K562 treated with DMSO at 1 percent for 24 hours (cell line): ENCODE results near the gene ARL14EPL. TPM values are rescaled to one million over a fixed set of nuclear protein-coding genes. Genes with fewer than 3 reads are reported as not detected.

ENCODE experiments used
- total RNA-seq: library from RNA; unstranded; fragments of 300-600 nt; gene quantifications from 2 replicates; pipeline ENCODE4 v1.2.3, GENCODE V29; 2022; ENCODE audit warnings: low read depth; ENCODE audit not compliant: insufficient read depth

ARL14EPL gene
- not detected in 2 replicates for total RNA-seq

DNA sequence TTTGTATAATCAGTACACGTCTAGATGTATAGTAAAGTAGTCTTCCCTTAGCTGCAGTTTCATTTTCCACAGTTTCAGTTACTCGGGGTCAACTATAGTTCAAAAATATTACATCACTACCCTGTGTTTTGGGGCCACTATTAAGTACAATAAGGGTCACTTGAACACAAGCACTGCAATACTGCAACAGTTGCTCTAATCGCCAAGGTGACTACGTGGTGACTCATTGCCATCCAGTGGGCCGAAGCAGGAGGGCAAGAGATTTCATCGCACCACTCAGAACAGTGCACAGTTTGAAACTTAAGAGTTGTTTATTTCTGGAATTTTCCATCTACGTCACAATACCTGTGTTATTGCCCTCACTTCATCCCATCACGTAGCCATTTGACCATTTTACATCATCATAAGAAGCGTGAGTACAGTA, at the start of gene ARL14EPL:
Gene ARL14EPL, plus strand, starts transcription at position 379 of the 424 bp plus-strand sequence. CDS start 18,994 bp downstream, outside the sequence.

DNA sequence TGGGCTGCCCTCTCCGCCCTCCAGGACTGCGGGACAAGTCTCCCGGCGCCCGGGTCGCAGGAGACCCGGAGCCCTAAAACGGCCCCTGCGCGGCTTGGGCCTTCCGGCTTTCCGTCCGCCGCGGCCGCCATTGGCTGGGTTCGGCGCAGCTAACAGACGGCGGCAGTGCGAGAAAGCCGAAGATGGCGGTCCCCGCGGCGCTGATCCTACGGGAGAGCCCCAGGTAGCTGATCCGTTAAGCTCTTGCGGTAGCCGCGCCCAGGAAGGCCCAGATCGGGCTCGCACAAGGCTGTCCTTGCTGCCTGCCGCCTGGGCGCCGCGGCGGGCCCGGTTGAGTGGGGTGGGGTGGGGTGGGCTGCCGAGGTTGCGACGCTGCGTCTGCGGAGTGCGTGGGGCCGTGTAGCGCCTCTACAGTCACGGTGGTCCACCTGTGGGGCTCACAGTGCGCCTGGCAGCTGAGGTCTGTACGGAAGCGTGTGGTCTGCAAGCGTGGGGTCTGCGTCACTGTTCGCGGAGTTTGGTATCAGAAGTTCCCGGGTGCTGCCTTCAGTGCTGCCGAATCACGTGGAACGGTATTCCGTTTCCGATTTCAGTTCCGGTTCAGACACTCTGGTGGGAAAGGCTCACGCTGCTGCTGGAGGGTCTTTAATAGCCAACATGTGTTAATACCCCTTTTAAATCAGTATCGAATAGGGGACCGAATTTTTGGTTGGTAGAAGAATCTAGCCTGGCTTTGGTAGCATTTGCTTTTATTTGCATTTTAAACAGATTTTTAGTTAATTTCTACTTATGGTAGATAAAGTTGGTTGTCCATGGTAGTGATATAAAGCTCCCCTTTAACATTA, 52.8 kb downstream of the ARL14EPL start, which contains the start of gene COMMD10:
Gene COMMD10, plus strand, starts transcription at position 155 of the 845 bp plus-strand sequence.

Other genes starting within 250 kb of the ARL14EPL start
- not detected in 2 replicates for gene CDO1, start 215.8 kb upstream of the ARL14EPL start, total RNA-seq
- 26.1 and 31.3 TPM in 2 replicates for gene ATG12, start 190.9 kb upstream of the ARL14EPL start, total RNA-seq
- 26.1 and 42.2 TPM in 2 replicates for gene AP3S1, start 190.5 kb upstream of the ARL14EPL start, total RNA-seq
- gene LVRN, start 70.0 kb upstream of the ARL14EPL start, total RNA-seq = 2.7 and 4.2 TPM in 2 replicates
- gene COMMD10, start 52.6 kb downstream of the ARL14EPL start, total RNA-seq = 11.0 and 12.4 TPM in 2 replicates